ENCODE data around the gene GJC2. TPM values are rescaled to one million over a fixed set of nuclear protein-coding genes. Genes with fewer than 3 reads are reported as not detected.

Gene GJC2
- total and polyA plus RNA-seq, 4 donors = 1.5 to 6.7 (median 2.6) TPM

DNA sequence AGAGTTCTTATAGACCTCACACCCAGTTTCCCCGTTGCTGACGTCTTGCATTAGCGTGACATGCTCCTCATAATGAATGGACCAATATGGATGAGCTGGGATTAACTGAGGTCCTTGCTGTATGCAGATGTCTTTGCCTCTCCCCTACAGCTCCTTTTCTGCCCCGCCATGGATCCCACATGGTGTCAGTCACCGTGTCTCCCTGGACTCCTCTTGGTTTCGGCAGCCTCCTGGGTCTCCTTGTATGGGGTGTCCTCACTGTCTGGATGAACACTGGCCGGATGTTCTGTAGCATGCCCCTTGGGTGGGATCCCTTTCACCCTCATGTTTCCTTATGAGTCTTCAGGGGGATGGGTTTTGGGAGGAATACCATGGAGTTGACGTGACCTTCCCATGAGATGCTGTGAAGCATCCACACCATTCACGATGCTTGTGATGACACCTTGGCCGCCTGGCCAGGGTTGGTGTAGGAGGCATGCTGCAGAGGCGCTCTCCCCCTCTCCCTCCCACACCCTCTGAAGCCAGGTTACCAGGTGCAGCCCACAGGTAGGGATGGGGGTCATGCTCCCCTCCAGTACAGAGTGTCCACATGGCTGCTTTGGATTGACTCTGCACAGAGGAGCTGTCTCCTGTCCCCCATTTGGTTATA is 4.4 kb downstream of the GJC2 start:
- Histone ChIP-seq H3K9ac (ENCODE audit: insufficient read depth in 1 of 2, low read length in 2 of 2) (no peak overlapping the region), H3K4me1 (ENCODE audit: control insufficient read depth in 5 of 5, insufficient read depth in 5 of 5, low read length in 5 of 5) (peaks cover 8 to 38% (median 26%) of the 10 kb centered on the region in 5 donors), H3K36me3 (ENCODE audit: control insufficient read depth in 4 of 4, insufficient read depth in 4 of 4, low read length in 4 of 4) (peaks cover 0 to 9% (median 0%) of the 10 kb centered on the region in 4 donors), H3K27me3 (ENCODE audit: control insufficient read depth in 3 of 3, insufficient read depth in 3 of 3, low read length in 2 of 3) (peaks cover 0 to 14% (median 8%) of the 10 kb centered on the region in 3 donors), H3K4me3 (no peak overlapping the region), H3K9me3 (ENCODE audit: control insufficient read depth in 4 of 4, insufficient read depth in 3 of 4, low read length in 3 of 4) (peaks cover 0 to 3% (median 0%) of the 10 kb centered on the region in 4 donors), H3K27ac (ENCODE audit: low read depth in 1 of 2, low read length in 1 of 2) (no peak overlapping the region)
- TF ChIP-seq, protein P1, sequence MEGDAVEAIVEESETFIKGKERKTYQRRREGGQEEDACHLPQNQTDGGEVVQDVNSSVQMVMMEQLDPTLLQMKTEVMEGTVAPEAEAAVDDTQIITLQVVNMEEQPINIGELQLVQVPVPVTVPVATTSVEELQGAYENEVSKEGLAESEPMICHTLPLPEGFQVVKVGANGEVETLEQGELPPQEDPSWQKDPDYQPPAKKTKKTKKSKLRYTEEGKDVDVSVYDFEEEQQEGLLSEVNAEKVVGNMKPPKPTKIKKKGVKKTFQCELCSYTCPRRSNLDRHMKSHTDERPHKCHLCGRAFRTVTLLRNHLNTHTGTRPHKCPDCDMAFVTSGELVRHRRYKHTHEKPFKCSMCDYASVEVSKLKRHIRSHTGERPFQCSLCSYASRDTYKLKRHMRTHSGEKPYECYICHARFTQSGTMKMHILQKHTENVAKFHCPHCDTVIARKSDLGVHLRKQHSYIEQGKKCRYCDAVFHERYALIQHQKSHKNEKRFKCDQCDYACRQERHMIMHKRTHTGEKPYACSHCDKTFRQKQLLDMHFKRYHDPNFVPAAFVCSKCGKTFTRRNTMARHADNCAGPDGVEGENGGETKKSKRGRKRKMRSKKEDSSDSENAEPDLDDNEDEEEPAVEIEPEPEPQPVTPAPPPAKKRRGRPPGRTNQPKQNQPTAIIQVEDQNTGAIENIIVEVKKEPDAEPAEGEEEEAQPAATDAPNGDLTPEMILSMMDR (IDR thresholded peaks at IDR 0.05; ENCODE audit: control extremely low read depth, extremely low read depth) = no peak
- DNase-seq (no peak), ATAC-seq (ENCODE audit: insufficient read depth, low FRiP score) (no peak)
- WGBS, 2 donors = 95 to 96% methylated on average over 11 of the region's 11 CpGs

DNA sequence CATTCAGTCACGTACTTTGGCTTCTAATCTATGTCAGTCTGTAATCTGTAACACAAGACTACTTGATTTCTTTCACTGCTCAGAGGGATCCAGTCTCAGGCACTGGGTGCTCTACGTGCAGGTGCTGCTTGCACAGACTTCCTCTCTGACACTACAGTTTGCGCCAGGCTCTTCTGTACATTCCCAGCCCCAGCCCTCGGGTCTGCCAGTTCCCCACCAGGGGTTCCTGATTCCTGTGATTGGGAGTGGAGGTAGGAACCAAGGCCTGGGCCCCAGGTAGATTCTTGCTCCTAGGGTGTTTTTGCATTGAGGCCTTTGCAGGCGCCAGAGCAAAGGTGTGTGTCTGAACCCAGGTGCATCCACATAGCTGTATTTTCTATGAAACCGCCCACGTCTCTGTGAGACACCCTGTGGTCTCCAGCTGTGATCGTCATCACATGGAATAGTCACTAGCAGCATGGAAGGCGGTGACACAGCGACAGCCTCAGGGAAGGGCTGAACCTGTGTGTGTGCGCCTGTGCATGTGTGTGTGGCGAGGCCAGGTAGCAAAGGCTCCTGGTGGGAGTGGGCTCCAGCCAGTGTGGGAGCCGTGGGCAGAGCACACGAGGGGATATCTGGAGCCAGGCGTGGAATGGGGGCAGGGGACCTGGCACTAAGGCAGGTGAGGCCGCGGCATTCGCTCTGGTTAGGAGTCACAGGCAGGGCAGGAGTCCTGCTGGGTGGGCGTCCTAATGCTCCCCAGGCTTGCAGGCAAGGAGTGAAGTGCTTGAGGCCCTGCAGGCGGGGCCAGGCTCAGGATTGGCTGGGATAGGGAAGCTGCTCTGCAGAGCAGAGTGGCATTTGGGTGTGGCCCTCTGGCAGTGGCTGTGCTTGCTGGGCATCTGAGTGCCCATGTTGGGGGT is 5.2 kb downstream of the GJC2 start:
- Histone ChIP-seq H3K4me3 (no peak overlapping the region), H3K4me1 (ENCODE audit: control insufficient read depth in 5 of 5, insufficient read depth in 5 of 5, low read length in 5 of 5) (peaks cover 7 to 37% (median 18%) of the 10 kb centered on the region in 5 donors), H3K27me3 (ENCODE audit: control insufficient read depth in 3 of 3, insufficient read depth in 3 of 3, low read length in 2 of 3) (peaks cover 0 to 22% (median 16%) of the 10 kb centered on the region in 3 donors), H3K36me3 (ENCODE audit: control insufficient read depth in 4 of 4, insufficient read depth in 4 of 4, low read length in 4 of 4) (peaks cover 0 to 6% (median 0%) of the 10 kb centered on the region in 4 donors), H3K27ac (ENCODE audit: low read depth in 1 of 2, low read length in 1 of 2) (no peak overlapping the region), H3K9me3 (ENCODE audit: control insufficient read depth in 4 of 4, insufficient read depth in 3 of 4, low read length in 3 of 4) (peaks cover 0 to 3% (median 0%) of the 10 kb centered on the region in 4 donors), H3K9ac (ENCODE audit: insufficient read depth in 1 of 2, low read length in 2 of 2) (no peak overlapping the region)
- no peak for ATAC-seq (ENCODE audit: insufficient read depth, low FRiP score)
- TF ChIP-seq, protein P1 (IDR thresholded peaks at IDR 0.05; ENCODE audit: control extremely low read depth, extremely low read depth) = no peak
- no peak for DNase-seq
- WGBS, 2 donors = 77 to 80% methylated on average over 20 of the region's 20 CpGs

DNA sequence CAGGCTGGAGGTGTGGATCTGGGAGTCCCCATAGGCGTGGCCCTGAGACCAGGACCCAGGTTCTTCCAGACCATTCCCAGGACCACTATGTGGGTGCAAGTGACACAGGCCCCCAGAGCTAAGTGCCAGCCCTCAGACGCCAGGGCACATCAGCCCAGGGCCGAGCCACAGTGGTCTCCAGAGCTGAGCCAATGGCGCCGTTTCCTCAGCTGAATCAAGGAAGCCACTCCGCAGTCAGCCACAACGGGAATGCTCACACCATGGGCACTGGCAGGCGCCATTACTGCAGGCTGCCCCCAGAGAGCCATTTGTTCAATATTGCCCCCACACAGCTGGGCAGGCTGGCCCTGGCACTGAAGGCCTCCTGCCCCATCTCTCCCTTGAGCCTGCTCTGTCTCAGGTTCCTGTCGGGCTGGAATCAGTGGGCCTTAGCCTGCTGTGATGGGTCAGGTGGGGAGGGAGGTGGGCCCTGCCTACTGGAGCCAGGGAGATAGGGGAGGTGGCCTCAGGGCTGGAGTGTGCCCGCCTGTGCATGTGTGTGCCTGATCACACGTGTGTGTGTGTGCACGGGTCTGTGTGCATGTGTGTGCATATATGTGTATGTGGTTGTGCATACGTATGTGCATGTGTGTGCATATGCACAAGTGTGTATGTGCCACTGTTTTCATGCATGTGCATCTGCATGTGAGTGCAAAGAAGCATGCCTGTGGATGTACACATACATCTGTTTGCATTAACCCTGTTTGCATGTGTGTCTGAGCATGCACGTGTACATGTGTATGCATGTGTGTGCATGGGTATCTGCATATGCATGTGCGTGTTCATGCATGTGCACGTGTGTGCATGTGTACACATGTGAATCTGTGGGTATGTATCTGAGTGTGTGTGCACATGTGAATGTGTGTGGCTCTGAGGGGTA is 6.1 kb downstream of the GJC2 start:
- Histone ChIP-seq H3K4me1 (ENCODE audit: control insufficient read depth in 5 of 5, insufficient read depth in 5 of 5, low read length in 5 of 5) (peaks cover under 1 to 30% (median 10%) of the 10 kb centered on the region in 5 donors), H3K27ac (ENCODE audit: low read depth in 1 of 2, low read length in 1 of 2) (no peak overlapping the region), H3K4me3 (no peak overlapping the region), H3K9me3 (ENCODE audit: control insufficient read depth in 4 of 4, insufficient read depth in 3 of 4, low read length in 3 of 4) (peaks cover 0 to 3% (median 0%) of the 10 kb centered on the region in 4 donors), H3K9ac (ENCODE audit: insufficient read depth in 1 of 2, low read length in 2 of 2) (no peak overlapping the region), H3K36me3 (ENCODE audit: control insufficient read depth in 4 of 4, insufficient read depth in 4 of 4, low read length in 4 of 4) (peaks cover 0 to 4% (median 0%) of the 10 kb centered on the region in 4 donors), H3K27me3 (ENCODE audit: control insufficient read depth in 3 of 3, insufficient read depth in 3 of 3, low read length in 2 of 3) (peaks cover 0 to 30% (median 16%) of the 10 kb centered on the region in 3 donors)
- DNase-seq (no peak), ATAC-seq (ENCODE audit: insufficient read depth, low FRiP score) (no peak)
- TF ChIP-seq, protein P1 (IDR thresholded peaks at IDR 0.05; ENCODE audit: control extremely low read depth, extremely low read depth) = no peak
- 78 to 82% methylated on average over 16 of the region's 16 CpGs for WGBS, 2 donors

Measured in lung (tissue), 12 donors.